ENCODE results near the gene UBE2J2. TPM values are rescaled to one million over a fixed set of nuclear protein-coding genes. Genes with fewer than 3 reads are reported as not detected.

Gene UBE2J2
- total and polyA plus RNA-seq, 11 donors = 23.3 to 53.6 (median 34.7) TPM

DNA sequence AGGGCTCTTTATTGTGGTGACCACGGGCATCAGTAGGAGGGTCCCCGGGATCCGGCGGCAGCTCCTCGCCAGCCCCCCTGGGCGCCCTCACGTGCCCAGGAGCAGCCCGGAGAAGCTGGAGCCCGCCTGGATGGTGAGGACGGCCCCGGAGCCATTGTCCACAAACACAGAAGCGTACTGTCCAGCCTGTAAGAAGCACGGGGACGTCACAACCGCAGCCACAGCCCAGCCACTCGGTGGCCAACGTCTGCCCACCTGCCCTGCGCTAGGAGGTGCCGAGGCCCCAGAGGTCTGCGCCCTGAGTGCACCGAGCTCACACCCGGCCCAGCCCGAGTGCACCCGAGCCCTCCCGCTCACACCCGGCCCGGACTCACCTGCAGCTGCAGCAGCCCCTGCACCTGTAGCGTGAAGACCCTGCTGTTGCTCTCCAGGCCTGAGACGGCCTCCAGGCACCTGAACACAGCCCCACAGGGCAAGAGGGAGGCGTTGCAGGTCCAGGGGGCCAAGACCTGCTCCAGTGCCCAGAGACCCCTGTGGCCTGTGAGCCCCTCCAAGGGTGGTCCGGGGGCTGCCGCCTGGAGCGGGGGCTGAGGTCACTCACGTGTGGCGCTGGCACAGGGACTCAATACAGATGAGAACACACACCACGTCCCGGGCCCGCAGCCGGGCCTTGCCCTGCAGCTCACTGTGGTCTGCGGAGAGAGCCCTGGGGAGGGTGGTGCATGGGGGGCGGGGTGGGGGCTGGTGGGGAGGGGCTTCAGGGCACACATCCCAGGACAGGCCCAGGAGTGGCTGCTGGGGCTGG is 31.0 kb downstream of the UBE2J2 start:
- Histone ChIP-seq H3K36me3 (no peaks in the 10 kb centered on the region), H3K9me3 (no peaks in the 10 kb centered on the region), H3K27ac (no peak overlapping the region), H3K4me1 (peaks cover 0 to 28% (median 1%) of the 10 kb centered on the region in 12 donors), H3K4me3 (no peak overlapping the region), H3K27me3 (peaks cover 17 to 72% (median 39%) of the 10 kb centered on the region in 9 donors)
- TF ChIP-seq, protein P1, sequence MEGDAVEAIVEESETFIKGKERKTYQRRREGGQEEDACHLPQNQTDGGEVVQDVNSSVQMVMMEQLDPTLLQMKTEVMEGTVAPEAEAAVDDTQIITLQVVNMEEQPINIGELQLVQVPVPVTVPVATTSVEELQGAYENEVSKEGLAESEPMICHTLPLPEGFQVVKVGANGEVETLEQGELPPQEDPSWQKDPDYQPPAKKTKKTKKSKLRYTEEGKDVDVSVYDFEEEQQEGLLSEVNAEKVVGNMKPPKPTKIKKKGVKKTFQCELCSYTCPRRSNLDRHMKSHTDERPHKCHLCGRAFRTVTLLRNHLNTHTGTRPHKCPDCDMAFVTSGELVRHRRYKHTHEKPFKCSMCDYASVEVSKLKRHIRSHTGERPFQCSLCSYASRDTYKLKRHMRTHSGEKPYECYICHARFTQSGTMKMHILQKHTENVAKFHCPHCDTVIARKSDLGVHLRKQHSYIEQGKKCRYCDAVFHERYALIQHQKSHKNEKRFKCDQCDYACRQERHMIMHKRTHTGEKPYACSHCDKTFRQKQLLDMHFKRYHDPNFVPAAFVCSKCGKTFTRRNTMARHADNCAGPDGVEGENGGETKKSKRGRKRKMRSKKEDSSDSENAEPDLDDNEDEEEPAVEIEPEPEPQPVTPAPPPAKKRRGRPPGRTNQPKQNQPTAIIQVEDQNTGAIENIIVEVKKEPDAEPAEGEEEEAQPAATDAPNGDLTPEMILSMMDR (IDR thresholded peaks at IDR 0.05) = no peak
- no peak for TF ChIP-seq POLR2A (IDR thresholded peaks at IDR 0.05)
- intact Hi-C loops (cut with DNase I) = no loop called here
- ATAC-seq = no peak
- DNase-seq = no peak
- WGBS, 4 donors = 89 to 92% (median 91%) methylated on average over 21 to 41 of the region's 41 CpGs

DNA sequence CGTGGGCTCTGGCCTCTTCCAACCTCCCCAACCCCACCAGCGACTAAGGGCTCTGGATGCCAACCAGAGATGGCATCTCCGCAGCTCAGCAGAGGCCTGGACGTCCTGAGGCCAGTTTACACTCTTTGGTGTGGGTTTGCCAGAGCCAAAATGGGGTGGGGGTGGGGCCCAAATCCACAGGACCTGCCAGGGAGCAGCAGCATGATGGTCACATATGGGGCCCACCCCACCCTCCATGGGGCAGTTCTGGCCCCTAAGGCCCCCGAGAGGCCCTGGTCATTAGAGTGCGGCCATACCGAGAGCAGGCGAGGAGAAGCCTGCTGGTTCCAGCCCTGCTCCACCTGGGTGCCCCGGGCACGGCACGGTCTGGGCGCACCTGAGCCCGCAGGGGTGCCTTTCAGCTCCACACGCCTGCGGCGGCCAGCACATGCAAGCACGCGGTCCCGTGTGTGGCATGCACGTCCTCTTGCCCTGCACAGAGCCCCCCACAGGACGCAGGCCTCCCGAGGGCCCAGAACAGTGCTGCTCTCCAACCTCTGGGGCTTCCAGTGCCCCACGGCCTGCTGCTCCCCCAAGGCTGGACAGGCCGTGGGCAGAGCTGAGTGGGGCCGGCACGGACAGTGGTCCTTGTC is 31.9 kb downstream of the UBE2J2 start:
- Histone ChIP-seq H3K27ac (no peak overlapping the region), H3K4me3 (no peak overlapping the region), H3K4me1 (peaks cover 0 to 31% (median 7%) of the 10 kb centered on the region in 12 donors), H3K9me3 (no peaks in the 10 kb centered on the region), H3K36me3 (no peaks in the 10 kb centered on the region), H3K27me3 (peaks cover 17 to 66% (median 32%) of the 10 kb centered on the region in 9 donors)
- no peak for TF ChIP-seq POLR2A (IDR thresholded peaks at IDR 0.05)
- TF ChIP-seq, protein P1 (IDR thresholded peaks at IDR 0.05) = no peak
- WGBS, 4 donors = 88 to 92% (median 90%) methylated on average over 14 to 26 of the region's 26 CpGs
- intact Hi-C loops (cut with DNase I) = no loop called here
- DNase-seq (no peak), ATAC-seq (no peak)

DNA sequence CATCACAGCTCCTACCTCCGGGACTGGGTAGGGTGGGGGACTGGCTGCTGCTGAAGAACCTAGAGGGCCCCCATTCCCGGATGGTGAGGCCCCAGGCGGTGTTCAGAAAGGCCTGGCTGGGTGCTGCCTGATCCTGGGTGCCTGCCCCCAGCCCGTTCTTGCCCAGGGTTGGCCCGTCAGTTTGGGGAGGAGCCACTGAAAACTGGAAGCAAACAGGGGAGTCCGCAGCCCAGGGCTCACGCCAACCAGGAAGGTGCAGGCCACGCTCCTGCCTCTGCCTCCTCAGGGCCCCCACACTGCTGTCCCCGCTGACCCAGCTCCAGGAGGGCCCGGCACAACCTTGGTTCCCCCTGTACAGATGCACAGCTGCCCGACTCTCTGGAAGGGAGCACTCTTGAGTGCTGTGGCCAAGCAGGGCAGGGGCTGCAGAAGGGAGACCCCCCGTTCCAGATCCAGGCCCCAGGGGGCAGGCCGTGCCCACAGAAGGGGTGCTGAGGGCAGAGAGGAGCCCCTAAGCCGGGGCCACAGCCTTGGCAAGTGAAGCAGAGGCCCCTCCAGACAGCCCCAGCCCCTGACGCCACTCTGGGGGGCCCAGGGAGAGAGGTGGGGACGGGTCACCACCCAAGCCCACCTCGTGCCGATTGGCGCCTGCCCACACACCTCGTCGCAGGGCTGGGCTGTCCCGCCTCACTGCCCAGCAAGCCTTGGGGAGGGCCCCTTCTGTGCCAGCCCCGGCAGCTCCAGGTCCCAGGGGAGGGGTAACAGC is 32.6 kb downstream of the UBE2J2 start:
- Histone ChIP-seq H3K36me3 (no peaks in the 10 kb centered on the region), H3K4me3 (no peak overlapping the region), H3K27me3 (peaks cover 17 to 59% (median 29%) of the 10 kb centered on the region in 9 donors), H3K27ac (no peak overlapping the region), H3K4me1 (peaks cover 0 to 26% (median 5%) of the 10 kb centered on the region in 12 donors), H3K9me3 (no peaks in the 10 kb centered on the region)
- DNase-seq = no peak
- intact Hi-C loops (cut with DNase I) = no loop called here
- 55 to 74% (median 65%) methylated on average over 10 to 23 of the region's 23 CpGs for whole genome bisulfite sequencing, 4 donors
- ATAC-seq = no peak
- TF ChIP-seq POLR2A (IDR thresholded peaks at IDR 0.05) = no peak
- TF ChIP-seq, protein P1 (IDR thresholded peaks at IDR 0.05) = no peak

DNA sequence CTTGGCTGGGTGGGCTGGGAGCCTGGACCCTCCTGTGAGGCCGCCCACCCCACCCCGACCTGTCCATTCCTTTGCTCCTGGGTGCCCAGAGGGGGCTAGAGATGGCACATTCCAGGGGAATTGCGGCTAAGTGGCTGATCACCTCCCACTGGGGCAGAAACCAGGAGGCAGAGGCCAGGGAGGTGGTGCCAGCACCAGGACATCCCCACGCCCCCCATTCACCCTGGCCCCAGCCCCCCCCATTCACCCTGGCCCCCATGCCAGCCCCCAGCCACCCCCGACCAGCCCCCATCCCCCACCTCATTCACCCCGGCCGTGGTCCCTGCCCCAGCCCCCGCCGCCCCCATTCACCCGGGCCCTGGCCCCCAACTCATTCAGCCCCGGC is 33.3 kb downstream of the UBE2J2 start:
- Histone ChIP-seq H3K27ac (no peak overlapping the region), H3K4me1 (peaks cover 0 to 23% (median 5%) of the 10 kb centered on the region in 12 donors), H3K36me3 (no peaks in the 10 kb centered on the region), H3K4me3 (no peak overlapping the region), H3K27me3 (peaks cover 13 to 52% (median 22%) of the 10 kb centered on the region in 9 donors), H3K9me3 (no peaks in the 10 kb centered on the region)
- DNase-seq (no peak), ATAC-seq (no peak)
- intact Hi-C loops (cut with DNase I) = no loop called here
- WGBS, 4 donors = 42 to 72% (median 46%) methylated on average over 4 to 11 of the region's 11 CpGs
- TF ChIP-seq, protein P1 (IDR thresholded peaks at IDR 0.05) = no peak
- no peak for TF ChIP-seq POLR2A (IDR thresholded peaks at IDR 0.05)
